Posterior vena cava (tissue), 2 donors: ENCODE data around the gene PRDM12. TPM values are rescaled to one million over a fixed set of nuclear protein-coding genes. Genes with fewer than 3 reads are reported as not detected.
A peak's percentile ranks its signal among the peaks of the same experiment; 100 is the strongest.

Experiments used
- DNase-seq: peaks from one replicate; pipeline ENCODE4 v3.0.0-alpha.2; 2020; ENCODE audit warnings: low spot score
- intact Hi-C, 2 donors: fragments of 100-400 bp; cut with DNase I; formaldehyde crosslinking; loops; one replicate each; pipeline versions ENCODE4 v1.14.1 to v1.14.2; 2022 to 2023
- microRNA-seq, 2 donors: library from miRNA; unstranded; fragments of <30 nt; microRNA quantifications; one replicate each; pipeline ENCODE4 v1.2.0, GENCODE V29; 2020 to 2021; ENCODE audit warnings: borderline microRNAs expressed in 2 of 2
- total RNA-seq, 2 donors: library from RNA; stranded (reverse); fragmentation: NEBNext Ultra II Directional; extraction: Animal tissue kit (Norgen Biotek cat#: 25700); gene quantifications; one replicate each; pipeline ENCODE4 v1.2.1, GENCODE V29; 2021
- donor health status: DM: yes; HTN: yes; CAD: no.
- donor health status: DM: yes; HTN: yes; CAD: no.

Gene PRDM12
- total RNA-seq, 2 donors from 2014 or later, result not detected

- no peak for DNase-seq
- intact Hi-C loops, result loop anchor here in 1 of 2 donors (5.0 to 10.0 kb wide), 2 partner anchors 235 to 337 kb away; no protein-coding TSS in a partner anchor
Observed at GRCh38 chr9:130707225-130707976, 43.0 kb downstream of the PRDM12 start.

- intact Hi-C loops, result loop anchor here (1.0 to 10.0 kb wide), 3 partner anchors 54 to 151 kb away; no protein-coding TSS in a partner anchor
- no peak for DNase-seq
Observed at GRCh38 chr9:130710822-130711352, 46.5 kb downstream of the PRDM12 start.

GRCh38 chr9:130711469-130711868 lies 47.1 kb downstream of the PRDM12 start:
- intact Hi-C loops, result loop anchor here (1.0 to 10.0 kb wide), 3 partner anchors 53 to 151 kb away; no protein-coding TSS in a partner anchor
- DNase-seq, result no peak

DNA sequence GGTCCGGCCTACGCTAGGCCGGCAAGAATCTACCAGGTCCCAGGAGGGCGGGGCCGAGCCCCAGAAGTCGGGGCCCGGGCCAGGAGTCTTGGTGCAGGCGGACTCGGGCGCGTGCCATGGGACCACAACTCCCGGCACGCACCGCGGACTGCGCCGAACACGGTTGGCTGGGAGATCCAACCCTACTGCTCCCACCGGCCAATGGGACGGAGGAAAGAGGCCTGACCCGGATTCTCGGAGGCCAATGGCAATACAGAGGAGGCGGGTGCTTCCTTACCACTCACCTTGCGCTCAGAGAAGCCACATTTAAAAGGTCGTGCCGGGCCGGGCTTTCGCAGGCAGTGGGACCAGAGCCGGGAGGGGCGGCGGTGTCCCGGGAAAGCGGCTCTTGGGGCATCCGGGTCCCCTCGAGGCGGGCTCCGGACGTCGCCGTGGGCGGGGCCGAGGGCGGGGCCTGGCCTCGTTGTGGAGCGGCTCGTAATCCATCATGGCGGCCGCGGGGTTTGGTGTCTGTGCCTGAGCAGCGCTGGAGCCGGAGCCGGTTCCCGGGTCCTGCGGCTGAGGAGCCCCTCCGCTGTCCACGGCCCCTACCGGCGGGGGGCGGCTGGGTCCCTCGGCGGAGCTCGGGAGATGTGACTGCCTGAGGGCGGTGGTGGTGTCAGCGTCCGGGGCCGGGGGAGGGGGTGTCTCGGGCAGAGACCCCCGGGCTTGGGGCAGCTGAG lies 48.3 kb downstream of the PRDM12 start:
- intact Hi-C loops, result loop anchor here in 1 of 2 donors (5.0 to 10.0 kb wide), 2 partner anchors 52 to 150 kb away; no protein-coding TSS in a partner anchor
- peak; percentile 99 for DNase-seq

DNA sequence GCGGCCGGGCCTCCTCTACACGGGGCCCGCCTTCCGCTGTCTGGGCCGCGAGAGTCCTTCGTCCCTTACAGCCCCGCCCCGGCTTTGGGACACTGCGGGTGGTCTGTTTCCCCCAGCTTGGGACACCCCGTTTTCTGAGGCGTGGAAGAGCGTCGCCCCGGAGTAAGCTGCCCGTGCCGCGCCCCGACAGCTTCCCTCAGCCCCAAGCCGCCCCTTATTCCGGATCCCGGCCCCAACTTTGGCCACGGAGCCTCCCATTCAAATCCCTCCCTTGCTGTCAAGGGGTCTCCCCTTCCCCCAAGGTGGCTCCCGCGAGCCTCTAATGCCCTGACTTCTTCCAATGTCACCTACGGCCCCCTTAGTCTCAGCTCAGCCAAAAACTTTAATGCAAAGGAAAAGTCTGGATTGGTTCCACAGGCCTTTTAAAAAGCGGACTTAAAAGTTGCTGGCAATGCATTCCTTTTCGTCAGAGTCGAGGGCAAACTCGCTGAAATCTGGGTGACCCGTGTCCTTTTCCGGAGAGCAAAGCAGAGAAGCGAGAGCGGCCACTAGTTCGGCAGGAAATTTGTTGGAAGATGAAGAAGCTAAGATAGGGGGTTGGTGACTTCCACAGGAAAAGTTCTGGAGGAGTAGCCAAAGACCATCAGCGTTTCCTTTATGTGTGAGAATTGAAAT lies 49.0 kb downstream of the PRDM12 start:
- intact Hi-C loops, result loop anchor here in 1 of 2 donors (5.0 to 10.0 kb wide), 2 partner anchors 51 to 149 kb away; no protein-coding TSS in a partner anchor
- DNase-seq, result no peak

DNA sequence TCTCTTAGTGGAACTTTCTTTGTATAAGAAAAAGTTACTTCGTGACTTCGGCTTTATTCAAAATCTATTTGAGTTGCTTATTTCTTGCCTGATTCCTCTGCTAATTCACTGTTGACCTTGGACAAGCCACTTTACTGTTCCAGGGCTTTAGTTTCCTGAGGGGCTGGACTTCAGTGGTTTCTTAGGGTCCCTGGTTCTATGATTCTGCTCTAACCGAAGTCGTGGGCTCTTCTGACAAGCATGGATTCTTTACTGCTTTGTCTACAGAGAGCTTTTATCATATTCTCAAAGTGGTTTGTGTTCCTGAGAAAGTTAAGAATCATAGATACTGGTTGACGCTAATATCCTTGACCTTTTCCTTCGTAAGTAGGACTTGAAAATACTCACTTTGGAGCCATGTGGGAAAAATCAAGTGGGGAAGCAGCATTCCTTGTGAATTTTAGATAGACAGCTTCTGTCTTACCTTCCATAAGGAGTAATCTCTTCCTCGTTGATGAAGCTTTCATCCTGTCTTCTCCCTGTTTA lies 50.3 kb downstream of the PRDM12 start:
- DNase-seq, result no peak
- intact Hi-C loops, result loop anchor here (5.0 to 10.0 kb wide), 4 partner anchors 50 to 1313 kb away; no protein-coding TSS in a partner anchor

- intact Hi-C loops, result loop anchor here (5.0 to 10.0 kb wide), 3 partner anchors 50 to 1312 kb away; no protein-coding TSS in a partner anchor
- DNase-seq, result no peak
Observed at GRCh38 chr9:130715270-130715669, 50.9 kb downstream of the PRDM12 start.

GRCh38 chr9:130718562-130718961 lies 54.2 kb downstream of the PRDM12 start:
- DNase-seq, result no peak
- intact Hi-C loops, result loop anchor here (5.0 to 10.0 kb wide), 3 partner anchors 46 to 1309 kb away; no protein-coding TSS in a partner anchor

DNA sequence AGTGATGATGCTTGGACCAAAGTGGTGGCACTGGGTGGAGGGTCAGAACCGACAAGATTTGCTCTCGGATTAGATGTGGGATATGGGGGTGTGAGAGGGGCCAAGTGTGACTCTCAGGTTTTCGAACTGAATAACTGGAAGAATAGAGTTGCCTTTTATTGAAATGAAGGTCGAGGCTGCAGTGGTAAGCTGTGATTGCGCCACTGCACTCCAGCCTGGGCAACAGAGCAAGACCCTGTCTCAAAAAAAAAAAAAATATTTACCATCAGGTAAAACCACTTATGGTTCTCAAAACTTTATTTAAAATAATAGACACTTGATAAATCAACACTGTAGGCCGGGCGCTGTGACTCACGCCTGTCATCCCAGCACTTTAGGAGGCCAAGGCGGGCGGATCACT lies 56.4 kb downstream of the PRDM12 start:
- no peak for DNase-seq
- intact Hi-C loops, result no loop called here

DNA sequence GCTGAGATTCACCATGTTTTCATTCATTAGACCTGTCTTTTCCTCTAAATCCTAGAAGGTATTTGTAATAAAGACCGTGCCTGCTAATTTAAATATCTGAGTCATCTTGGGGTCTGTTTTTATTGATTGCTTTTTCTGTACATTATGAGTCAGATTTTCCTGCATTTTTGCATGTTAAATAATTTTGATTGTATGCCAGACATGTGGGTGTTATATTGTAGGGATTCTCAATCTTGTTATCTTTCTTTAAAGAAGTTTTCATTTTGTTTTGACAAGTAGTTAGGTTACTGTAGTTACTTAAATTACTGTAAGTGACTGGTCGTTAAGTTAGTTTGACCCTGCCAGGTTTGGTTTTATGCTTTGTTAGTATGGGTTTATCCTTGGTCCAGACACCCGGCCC lies 64.3 kb downstream of the PRDM12 start:
- intact Hi-C loops, result no loop called here
- DNase-seq, result no peak

GRCh38 chr9:130729145-130729544 lies 64.8 kb downstream of the PRDM12 start:
- DNase-seq, result no peak
- intact Hi-C loops, result no loop called here

DNA sequence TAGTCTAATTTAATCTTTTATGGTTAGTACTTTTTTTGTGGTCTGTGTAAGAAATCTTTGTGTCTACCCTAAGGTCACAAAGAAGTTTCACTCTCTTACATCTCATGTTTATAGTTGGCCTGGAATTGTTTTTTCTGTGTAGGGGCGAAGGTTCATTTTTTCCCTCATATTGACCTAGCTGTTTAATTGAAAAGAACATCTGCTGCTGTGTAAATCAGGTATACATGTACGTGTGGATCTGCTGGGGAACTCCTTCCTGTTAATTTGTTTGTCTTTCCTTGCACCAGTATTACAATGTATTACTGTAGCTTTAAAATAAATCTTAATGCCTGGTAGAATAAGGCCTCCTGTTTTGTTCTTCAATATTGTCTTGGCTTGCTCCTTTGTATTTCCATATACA lies 67.0 kb downstream of the PRDM12 start:
- intact Hi-C loops, result no loop called here
- DNase-seq, result no peak

- intact Hi-C loops, result no loop called here
- DNase-seq, result no peak
Observed at GRCh38 chr9:130732136-130732535, 67.7 kb downstream of the PRDM12 start.

Small RNA genes lying within 50 kb of the gene (microRNA-seq; reads per million reads assigned to microRNA genes)
- 0 reads per million in 2 donors for gene MIR6856

Other genes starting within 250 kb of the PRDM12 start
- gene ASS1, start 219.6 kb upstream of the PRDM12 start, total RNA-seq, result 100 to 1,000 TPM; 106 to 118 TPM
- gene FUBP3, start 85.0 kb upstream of the PRDM12 start, total RNA-seq, result 10 to 100 TPM; 35.9 to 39.2 TPM
- 10 to 100 TPM; 16.3 to 18.6 TPM for gene EXOSC2, start 29.2 kb downstream of the PRDM12 start, total RNA-seq
- gene ABL1, start 170.7 kb downstream of the PRDM12 start, total RNA-seq, result 10 to 100 TPM; 80.5 to 85.0 TPM
- not detected for gene QRFP, start 232.2 kb downstream of the PRDM12 start, total RNA-seq